ENCODE data around the gene PCDH9. TPM values are rescaled to one million over a fixed set of nuclear protein-coding genes. Genes with fewer than 3 reads are reported as not detected.

The PCDH9 gene
- total and polyA plus RNA-seq, 2 of the 4 experiments (the other 2 are of a cell fraction), result 2.2 to 10.2 TPM

DNA sequence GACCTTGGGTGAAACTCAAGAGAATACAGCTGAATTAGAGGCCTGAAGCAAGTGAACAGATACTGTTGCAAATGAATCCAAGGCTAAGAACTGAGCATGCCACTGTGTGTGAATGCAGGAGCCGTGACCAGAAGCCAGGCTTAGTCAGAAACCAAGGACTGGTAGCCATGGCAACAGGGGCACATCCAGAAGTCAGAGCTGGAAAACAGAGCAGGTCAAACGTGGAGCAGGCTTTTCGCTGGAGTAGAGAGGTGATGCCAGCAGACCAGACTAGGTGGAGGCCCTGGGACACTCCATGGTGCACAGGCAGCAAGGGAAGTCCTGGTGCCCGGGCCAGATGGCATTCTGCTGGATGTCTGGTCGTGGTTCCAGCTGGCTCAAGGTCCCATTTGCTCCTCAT is 564.1 kb downstream of the PCDH9 start:
- no peak overlapping the region for H4K91ac ChIP-seq (ENCODE audit: insufficient read depth, low read depth, low read length)
- no peak overlapping the region for H3K14ac ChIP-seq (replicated peaks; ENCODE audit: low read depth, low read length)
- no peak overlapping the region for H3K27ac ChIP-seq (ENCODE audit: insufficient read depth, low read length)
- TF ChIP-seq MAZ (IDR thresholded peaks at IDR 0.05; ENCODE audit: borderline replicate concordance, low read depth, low read length) (no peak), MXI1 (IDR thresholded peaks at IDR 0.05; ENCODE audit: borderline replicate concordance, low read depth, low read length) (0 out of 2 replicates have a peak, but pooled peaks have one; percentile 36), BHLHE40 (IDR thresholded peaks at IDR 0.05; ENCODE audit: low read depth, low read length) (peak; percentile 33; the same call in 1 of the 2 replicates)
- H2AK5ac ChIP-seq (ENCODE audit: low read depth, low read length), result no peak overlapping the region
- intact Hi-C loops (cut with micrococcal nuclease), result no loop called here
- no peak overlapping the region for H4K5ac ChIP-seq (ENCODE audit: low read depth, low read length)
- no peak overlapping the region for H2BK20ac ChIP-seq (ENCODE audit: low read depth, low read length)
- no peak overlapping the region for H3K4me3 ChIP-seq (ENCODE audit: insufficient read depth, low read depth, low read length)
- H3K4ac ChIP-seq (ENCODE audit: low read depth, low read length), result no peak overlapping the region
- ATAC-seq (ENCODE audit: low read depth) (peak; percentile 86), DNase-seq (peak; percentile 88)
- no peak overlapping the region for H2BK15ac ChIP-seq (ENCODE audit: low read depth, low read length)
- H2AK9ac ChIP-seq (replicated peaks; ENCODE audit: low read depth, low read length, poor library complexity), result no peak overlapping the region
- WGBS, 2 experiments (ENCODE audit: extremely low coverage in 2 of 2, insufficient read length in 1 of 2), result no CpG with 5 or more reads among the region's 5 CpGs
- BruUV-seq (replicated peaks), result no TSS peak
- POLR2A ChIA-PET (ENCODE audit: unreplicated experiment), result no interaction called here
- H3K4me2 ChIP-seq (ENCODE audit: low read depth, low read length), result no peak overlapping the region
- in situ Hi-C loops (cut with MboI; ENCODE audit: low sequenced_read_pairs), result no loop called here
- H3K27me3 ChIP-seq (ENCODE audit: control insufficient read depth, insufficient read depth, low read length), result no peaks in the 10 kb centered on the region
- no peak overlapping the region for H3K23ac ChIP-seq (ENCODE audit: low read depth, low read length)
- dilution Hi-C loops (cut with HindIII; ENCODE audit: low sequenced_read_pairs, unreplicated experiment), result no loop called here
- H4K8ac ChIP-seq (ENCODE audit: low read depth in 2 of 2, low read length in 2 of 2), result no peak overlapping the region
- H3K56ac ChIP-seq (ENCODE audit: extremely low read depth, insufficient read depth, low read length), result no peak overlapping the region
- no peaks in the 10 kb centered on the region for H3K9me3 ChIP-seq (ENCODE audit: control insufficient read depth, insufficient read depth, low read length)
- peaks cover 3% of the 10 kb centered on the region; the same call in 1 of the 2 replicates for H3K9me1 ChIP-seq (ENCODE audit: insufficient read depth, low read length)
- H3K4me1 ChIP-seq (ENCODE audit: control insufficient read depth, insufficient read depth, low read length), result peaks cover 2% of the 10 kb centered on the region; the same call in 1 of the 2 replicates
- H3K36me3 ChIP-seq (ENCODE audit: control insufficient read depth, insufficient read depth, low read length), result no peaks in the 10 kb centered on the region
- CTCF ChIA-PET, result no interaction called here
- H2AFZ ChIP-seq (replicated peaks; ENCODE audit: low read length, poor library complexity), result peak overlapping the region; percentile 76
- no peaks in the 10 kb centered on the region for H4K20me1 ChIP-seq (ENCODE audit: insufficient read depth, low read length)
- H3K79me1 ChIP-seq (ENCODE audit: low read depth in 1 of 2, low read length in 2 of 2), result no peaks in the 10 kb centered on the region
- no peak overlapping the region for H3K9ac ChIP-seq (ENCODE audit: low read depth, low read length)
- H3K18ac ChIP-seq (ENCODE audit: low read depth, low read length), result no peak overlapping the region
- H2BK120ac ChIP-seq (ENCODE audit: low read depth, low read length), result no peak overlapping the region
- no peak overlapping the region for H2BK5ac ChIP-seq (ENCODE audit: low read depth, low read length, poor library complexity, severe bottlenecking)

Data from IMR-90 (cell line).